SU-DHL-6 (cell line): ENCODE measurements around the gene KIFC3.

Experiments used
- H2AFZ ChIP-seq: fragments of 200-600 bp; sonication (generic); 2 replicates; pipeline ENCODE4 v1.6.1; 2014; ENCODE audit warnings: low read depth, mild to moderate bottlenecking, moderate library complexity, mixed read lengths, antibody characterized with exemption, low read length; ENCODE audit not compliant: severe bottlenecking
- H3F3A ChIP-seq: fragments of 200-600 bp; shearing (Covaris generic); 2 replicates; pipeline ENCODE4 v1.6.0; 2016; ENCODE audit warnings: antibody characterized with exemption, mild to moderate bottlenecking; ENCODE audit not compliant: insufficient read depth
- H3K27ac ChIP-seq: fragments of 200-600 bp; sonication (generic); 2 replicates; pipeline ENCODE4 v1.5.1; 2016; ENCODE audit warnings: low read depth, mild to moderate bottlenecking, low read length, moderate library complexity, mixed read lengths
- H3K27me3 ChIP-seq: fragments of 200-600 bp; sonication (generic), shearing (Covaris generic); 2 replicates; pipeline ENCODE4 v1.6.0; 2014; ENCODE audit warnings: mild to moderate bottlenecking, low read length
- H3K36me3 ChIP-seq: fragments of 200-600 bp; sonication (generic); 2 replicates; pipeline ENCODE4 v1.6.1; 2014; ENCODE audit warnings: mild to moderate bottlenecking, low read length, mixed read lengths
- H3K4me2 ChIP-seq: fragments of 300-600, 200-600 bp; shearing (Covaris generic), sonication (generic); 2 replicates; pipeline ENCODE4 v1.6.0; 2014; ENCODE audit warnings: low read length, low read depth, mild to moderate bottlenecking; ENCODE audit not compliant: poor library complexity, severe bottlenecking
- H3K4me3 ChIP-seq: fragments of 200-600 bp; sonication (generic); 2 replicates; pipeline ENCODE4 v1.5.1; 2014; ENCODE audit warnings: antibody characterized with exemption, low read length, mild to moderate bottlenecking, mixed read lengths; ENCODE audit not compliant: insufficient read depth, poor library complexity, severe bottlenecking
- H3K79me2 ChIP-seq: fragments of 200-600 bp; sonication (generic); 2 replicates; pipeline ENCODE4 v1.6.1; 2014; ENCODE audit warnings: mild to moderate bottlenecking, low read length, moderate library complexity; ENCODE audit not compliant: insufficient read depth
- H3K9ac ChIP-seq: fragments of 200-600 bp; sonication (generic); 2 replicates; pipeline ENCODE4 v1.7.0; 2014; ENCODE audit warnings: mild to moderate bottlenecking, low read length
- H3K9me2 ChIP-seq: fragments of 200-600 bp; sonication (generic); replicated peaks from 2 replicates; pipeline ENCODE4 v1.6.1; 2014; ENCODE audit warnings: low read length; ENCODE audit not compliant: insufficient read depth
- H3K9me3 ChIP-seq: fragments of 200-600 bp; sonication (generic); 2 replicates; pipeline ENCODE4 v1.6.1; 2014; ENCODE audit warnings: low read length, mixed read lengths; ENCODE audit not compliant: insufficient read depth
- H4K20me1 ChIP-seq: fragments of 200-600 bp; sonication (generic); 2 replicates; pipeline ENCODE4 v1.6.1; 2014; ENCODE audit warnings: low read depth, mild to moderate bottlenecking, antibody characterized with exemption, low read length, moderate library complexity, mixed read lengths
- CTCF ChIP-seq: fragments of 200-600 bp; sonication (generic); IDR thresholded peaks from one replicate; pipeline ENCODE4 v1.5.1; 2017; ENCODE audit warnings: antibody characterized with exemption, mild to moderate bottlenecking, low read length, moderate library complexity; ENCODE audit not compliant: insufficient read depth, poor library complexity, severe bottlenecking
- EZH2phosphoT487 ChIP-seq: fragments of 200-600 bp; sonication (generic), shearing (Covaris generic); conservative IDR thresholded peaks from 2 replicates; pipeline ENCODE4 v1.6.1; 2018; ENCODE audit warnings: mild to moderate bottlenecking, antibody characterized with exemption, low read length, moderate library complexity, mixed read lengths

The KIFC3 gene

GRCh38 chr16:57834936-57835335, 32.6 kb upstream of the KIFC3 start:
- H3K36me3 ChIP-seq = no peaks in the 10 kb centered on the region
- H4K20me1 ChIP-seq = no peaks in the 10 kb centered on the region
- H3K4me3 ChIP-seq = no peak overlapping the region
- no peaks in the 10 kb centered on the region for H3F3A ChIP-seq
- H3K9me2 ChIP-seq = no peaks in the 10 kb centered on the region
- H3K79me2 ChIP-seq = no peaks in the 10 kb centered on the region
- H3K27me3 ChIP-seq = no peaks in the 10 kb centered on the region
- no peak overlapping the region for H3K9ac ChIP-seq
- no peak overlapping the region for H3K27ac ChIP-seq
- no peak overlapping the region for H2AFZ ChIP-seq
- TF ChIP-seq CTCF (no peak), EZH2phosphoT487 (no peak)
- no peaks in the 10 kb centered on the region for H3K9me3 ChIP-seq
- H3K4me2 ChIP-seq = no peak overlapping the region

- H3K79me2 ChIP-seq = no peaks in the 10 kb centered on the region
- H3F3A ChIP-seq = no peaks in the 10 kb centered on the region
- H3K9me2 ChIP-seq = no peaks in the 10 kb centered on the region
- H3K9me3 ChIP-seq = no peaks in the 10 kb centered on the region
- H3K4me3 ChIP-seq = no peak overlapping the region
- TF ChIP-seq CTCF (no peak), EZH2phosphoT487 (no peak)
- no peak overlapping the region for H2AFZ ChIP-seq
- H3K36me3 ChIP-seq = no peaks in the 10 kb centered on the region
- H4K20me1 ChIP-seq = no peaks in the 10 kb centered on the region
- no peak overlapping the region for H3K27ac ChIP-seq
- H3K27me3 ChIP-seq = no peaks in the 10 kb centered on the region
- no peak overlapping the region for H3K4me2 ChIP-seq
- H3K9ac ChIP-seq = no peak overlapping the region
Measured at GRCh38 chr16:57830890-57831484, 28.7 kb upstream of the KIFC3 start.

- Histone ChIP-seq H3K4me3 (no peak overlapping the region), H3K9ac (no peak overlapping the region), H3F3A (no peaks in the 10 kb centered on the region), H4K20me1 (no peaks in the 10 kb centered on the region), H2AFZ (no peak overlapping the region), H3K36me3 (no peaks in the 10 kb centered on the region), H3K9me2 (no peaks in the 10 kb centered on the region), H3K79me2 (no peaks in the 10 kb centered on the region), H3K9me3 (no peaks in the 10 kb centered on the region), H3K27ac (no peak overlapping the region), H3K27me3 (no peaks in the 10 kb centered on the region), H3K4me2 (no peak overlapping the region)
- TF ChIP-seq CTCF (no peak), EZH2phosphoT487 (no peak)
Measured at GRCh38 chr16:57829969-57830360, 27.7 kb upstream of the KIFC3 start.
